ENCODE measurements around the gene PTH2R. TPM values are rescaled to one million over a fixed set of nuclear protein-coding genes. Genes with fewer than 3 reads are reported as not detected.

PTH2R gene
- total and polyA plus RNA-seq, 2 of the 13 experiments (the other 11 are each of a cell fraction or from before 2014, with no cell fraction given) = 0.04 TPM; not detected in 1

DNA sequence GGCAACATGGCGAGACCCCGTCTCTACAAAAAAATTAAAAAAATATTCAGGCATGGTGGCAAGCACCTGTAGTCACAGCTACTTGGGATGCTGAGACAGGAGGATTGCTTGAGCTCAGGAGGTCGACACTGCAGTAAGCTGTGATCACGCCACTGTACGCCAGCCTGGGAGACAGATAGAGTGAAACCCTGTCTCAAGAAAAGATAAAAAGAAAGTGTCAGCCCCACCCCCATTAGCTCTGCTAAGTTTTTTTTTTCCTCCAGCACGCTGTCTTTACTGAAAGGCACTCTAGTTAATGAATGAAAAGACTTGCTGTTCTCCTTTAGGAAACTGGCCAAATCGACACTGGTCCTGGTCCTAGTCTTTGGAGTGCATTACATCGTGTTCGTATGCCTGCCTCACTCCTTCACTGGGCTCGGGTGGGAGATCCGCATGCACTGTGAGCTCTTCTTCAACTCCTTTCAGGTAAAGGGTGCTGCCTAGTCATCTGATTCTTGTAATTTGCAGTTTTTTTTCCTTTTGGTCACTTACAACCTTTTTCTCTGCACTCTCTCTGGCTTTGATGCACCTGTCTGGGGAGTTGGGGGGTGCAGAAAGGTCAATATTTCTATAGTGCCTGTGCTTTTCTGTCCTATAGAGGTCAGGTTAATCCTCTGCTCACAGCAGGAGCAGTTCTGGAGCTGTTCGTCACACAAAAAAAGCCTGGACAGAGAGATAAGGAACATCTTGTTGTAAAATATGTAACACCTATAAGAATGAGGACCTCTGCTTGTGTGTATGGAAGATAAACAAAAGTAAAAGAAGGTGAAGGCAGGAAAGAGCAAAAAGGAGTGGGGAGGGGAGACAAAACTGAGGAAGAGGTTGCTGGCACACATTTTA lies 82.3 kb downstream of the PTH2R start:
- no peak; the same call in 2 of the 3 replicates for ATAC-seq
- FAIRE-seq = no peak
- BruUV-seq (replicated peaks) = no TSS peak
- no peak overlapping the region for H2AFZ ChIP-seq (ENCODE audit: low read length)
- intact Hi-C loops (cut with micrococcal nuclease; ENCODE audit: unreplicated experiment) = no loop called here
- H3K79me2 ChIP-seq (ENCODE audit: insufficient read depth, low read length) = no peaks in the 10 kb centered on the region
- no peaks in the 10 kb centered on the region for H3K27me3 ChIP-seq (ENCODE audit: control insufficient read depth in 1 of 2, insufficient read depth in 2 of 2, low read length in 2 of 2)
- POLR2A ChIA-PET = no interaction called here
- H4K20me1 ChIP-seq (ENCODE audit: insufficient read depth, low read length) = no peaks in the 10 kb centered on the region
- DNase-seq (ENCODE audit: low spot score) = no peak
- H3K36me3 ChIP-seq (replicated peaks in 1 of 2; ENCODE audit: control insufficient read depth in 1 of 2, insufficient read depth in 2 of 2, low read length in 2 of 2) = no peaks in the 10 kb centered on the region
- in situ Hi-C loops (cut with HindIII; ENCODE audit: extremely low pct_ligation_motif_present, low pct_unique_long_range_greater_than_20kb) = no loop called here
- H3K27ac ChIP-seq (ENCODE audit: extremely low read length, insufficient read depth, low read length) = no peak overlapping the region
- no peak overlapping the region for H3K4me3 ChIP-seq (replicated peaks in 1 of 3; ENCODE audit: insufficient read depth in 1 of 3, low read depth in 2 of 3, low read length in 3 of 3)
- H3K9ac ChIP-seq (ENCODE audit: insufficient read depth, low read depth, low read length) = no peak overlapping the region
- H3K9me3 ChIP-seq (ENCODE audit: low read length) = no peaks in the 10 kb centered on the region
- H3K4me2 ChIP-seq (ENCODE audit: low read depth, low read length) = no peak overlapping the region
- no peaks in the 10 kb centered on the region for H3K4me1 ChIP-seq (ENCODE audit: insufficient read depth, low read length)
- CTCF ChIA-PET (ENCODE audit: low intra/inter-chr PET ratio, low total read pairs) = no interaction called here
- WGBS (ENCODE audit: low lambda C conversion rate) = 17% methylated on average over 12 of the region's 12 CpGs
- TF ChIP-seq GATAD1 (CRISPR knock-in tag; IDR thresholded peaks at IDR 0.05) = no peak
- no peak for TF ChIP-seq CAMTA2 (CRISPR knock-in tag; IDR thresholded peaks at IDR 0.05; ENCODE audit: borderline replicate concordance)
- no peak for TF ChIP-seq BHLHE40 (IDR thresholded peaks at IDR 0.05; ENCODE audit: low read length)
- TF ChIP-seq, protein P1, sequence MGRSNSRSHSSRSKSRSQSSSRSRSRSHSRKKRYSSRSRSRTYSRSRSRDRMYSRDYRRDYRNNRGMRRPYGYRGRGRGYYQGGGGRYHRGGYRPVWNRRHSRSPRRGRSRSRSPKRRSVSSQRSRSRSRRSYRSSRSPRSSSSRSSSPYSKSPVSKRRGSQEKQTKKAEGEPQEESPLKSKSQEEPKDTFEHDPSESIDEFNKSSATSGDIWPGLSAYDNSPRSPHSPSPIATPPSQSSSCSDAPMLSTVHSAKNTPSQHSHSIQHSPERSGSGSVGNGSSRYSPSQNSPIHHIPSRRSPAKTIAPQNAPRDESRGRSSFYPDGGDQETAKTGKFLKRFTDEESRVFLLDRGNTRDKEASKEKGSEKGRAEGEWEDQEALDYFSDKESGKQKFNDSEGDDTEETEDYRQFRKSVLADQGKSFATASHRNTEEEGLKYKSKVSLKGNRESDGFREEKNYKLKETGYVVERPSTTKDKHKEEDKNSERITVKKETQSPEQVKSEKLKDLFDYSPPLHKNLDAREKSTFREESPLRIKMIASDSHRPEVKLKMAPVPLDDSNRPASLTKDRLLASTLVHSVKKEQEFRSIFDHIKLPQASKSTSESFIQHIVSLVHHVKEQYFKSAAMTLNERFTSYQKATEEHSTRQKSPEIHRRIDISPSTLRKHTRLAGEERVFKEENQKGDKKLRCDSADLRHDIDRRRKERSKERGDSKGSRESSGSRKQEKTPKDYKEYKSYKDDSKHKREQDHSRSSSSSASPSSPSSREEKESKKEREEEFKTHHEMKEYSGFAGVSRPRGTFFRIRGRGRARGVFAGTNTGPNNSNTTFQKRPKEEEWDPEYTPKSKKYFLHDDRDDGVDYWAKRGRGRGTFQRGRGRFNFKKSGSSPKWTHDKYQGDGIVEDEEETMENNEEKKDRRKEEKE (IDR thresholded peaks at IDR 0.05) = no peak
- TF ChIP-seq HES4 (CRISPR knock-in tag; IDR thresholded peaks at IDR 0.05; ENCODE audit: borderline replicate concordance) = no peak
- TF ChIP-seq, protein P2, sequence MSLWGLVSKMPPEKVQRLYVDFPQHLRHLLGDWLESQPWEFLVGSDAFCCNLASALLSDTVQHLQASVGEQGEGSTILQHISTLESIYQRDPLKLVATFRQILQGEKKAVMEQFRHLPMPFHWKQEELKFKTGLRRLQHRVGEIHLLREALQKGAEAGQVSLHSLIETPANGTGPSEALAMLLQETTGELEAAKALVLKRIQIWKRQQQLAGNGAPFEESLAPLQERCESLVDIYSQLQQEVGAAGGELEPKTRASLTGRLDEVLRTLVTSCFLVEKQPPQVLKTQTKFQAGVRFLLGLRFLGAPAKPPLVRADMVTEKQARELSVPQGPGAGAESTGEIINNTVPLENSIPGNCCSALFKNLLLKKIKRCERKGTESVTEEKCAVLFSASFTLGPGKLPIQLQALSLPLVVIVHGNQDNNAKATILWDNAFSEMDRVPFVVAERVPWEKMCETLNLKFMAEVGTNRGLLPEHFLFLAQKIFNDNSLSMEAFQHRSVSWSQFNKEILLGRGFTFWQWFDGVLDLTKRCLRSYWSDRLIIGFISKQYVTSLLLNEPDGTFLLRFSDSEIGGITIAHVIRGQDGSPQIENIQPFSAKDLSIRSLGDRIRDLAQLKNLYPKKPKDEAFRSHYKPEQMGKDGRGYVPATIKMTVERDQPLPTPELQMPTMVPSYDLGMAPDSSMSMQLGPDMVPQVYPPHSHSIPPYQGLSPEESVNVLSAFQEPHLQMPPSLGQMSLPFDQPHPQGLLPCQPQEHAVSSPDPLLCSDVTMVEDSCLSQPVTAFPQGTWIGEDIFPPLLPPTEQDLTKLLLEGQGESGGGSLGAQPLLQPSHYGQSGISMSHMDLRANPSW (CRISPR knock-in tag; IDR thresholded peaks at IDR 0.05; ENCODE audit: borderline replicate concordance) = no peak
- TF ChIP-seq HMGA1 (CRISPR knock-in tag; conservative IDR thresholded peaks at IDR 0.05) = no peak
- TF ChIP-seq, protein P3, sequence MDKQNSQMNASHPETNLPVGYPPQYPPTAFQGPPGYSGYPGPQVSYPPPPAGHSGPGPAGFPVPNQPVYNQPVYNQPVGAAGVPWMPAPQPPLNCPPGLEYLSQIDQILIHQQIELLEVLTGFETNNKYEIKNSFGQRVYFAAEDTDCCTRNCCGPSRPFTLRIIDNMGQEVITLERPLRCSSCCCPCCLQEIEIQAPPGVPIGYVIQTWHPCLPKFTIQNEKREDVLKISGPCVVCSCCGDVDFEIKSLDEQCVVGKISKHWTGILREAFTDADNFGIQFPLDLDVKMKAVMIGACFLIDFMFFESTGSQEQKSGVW (CRISPR knock-in tag; IDR thresholded peaks at IDR 0.05; ENCODE audit: borderline replicate concordance) = no peak
- TF ChIP-seq ZNF432 (CRISPR knock-in tag; IDR thresholded peaks at IDR 0.05; ENCODE audit: borderline replicate concordance) = no peak
- no peak for TF ChIP-seq NR2F1 (CRISPR knock-in tag; IDR thresholded peaks at IDR 0.05)

All from HepG2 (cell line).